GM23338 (cell line): Measurements from ENCODE around the gene CLEC2B. TPM values are rescaled to one million over a fixed set of nuclear protein-coding genes. Genes with fewer than 3 reads are reported as not detected.

ENCODE experiments used
- ATAC-seq: fragments of 200-7000 bp; cut with Tn5 transposase; 3 replicates; pipeline ENCODE4 v1.9.1; 2020
- DNase-seq: peaks from one replicate; pipeline ENCODE4 v3.0.0-alpha.2; 2015; ENCODE audit warnings: low spot score
- H2AFZ ChIP-seq: fragments of 200-600 bp; sonication (generic); 2 replicates; pipeline ENCODE4 v1.8.0; 2016; ENCODE audit warnings: antibody characterized with exemption, mild to moderate bottlenecking, moderate library complexity
- H3F3A ChIP-seq: fragments of 200-600 bp; sonication (generic); replicated peaks from 2 replicates; pipeline ENCODE4 v1.8.0; 2017; ENCODE audit warnings: antibody characterized with exemption, mixed run types, low read depth
- H3K27ac ChIP-seq: fragments of 200-600 bp; sonication (generic); 2 replicates; pipeline ENCODE4 v1.6.1; 2016; ENCODE audit warnings: low read depth
- H3K27me3 ChIP-seq: fragments of 200-600 bp; sonication (generic); 2 replicates; pipeline ENCODE4 v1.8.0; 2016; ENCODE audit warnings: mild to moderate bottlenecking, mixed run types, moderate library complexity; ENCODE audit not compliant: insufficient read depth
- H3K36me3 ChIP-seq: fragments of 200-600 bp; sonication (generic); 2 replicates; pipeline ENCODE4 v1.8.0; 2016; ENCODE audit warnings: mild to moderate bottlenecking; ENCODE audit not compliant: insufficient read depth
- H3K4me1 ChIP-seq: fragments of 200-600 bp; sonication (generic); 2 replicates; pipeline ENCODE4 v1.8.0; 2016; ENCODE audit warnings: mild to moderate bottlenecking, moderate library complexity; ENCODE audit not compliant: insufficient read depth
- H3K4me2 ChIP-seq: fragments of 200-600 bp; sonication (generic); 2 replicates; pipeline ENCODE4 v1.7.1; 2017; ENCODE audit warnings: mixed run types
- H3K4me3 ChIP-seq: fragments of 200-600 bp; sonication (generic); 2 replicates; pipeline ENCODE4 v1.6.1; 2016; ENCODE audit warnings: mixed run types
- H3K79me2 ChIP-seq: fragments of 200-600 bp; sonication (generic); replicated peaks from 2 replicates; pipeline ENCODE4 v1.8.0; 2017; ENCODE audit warnings: mild to moderate bottlenecking; ENCODE audit not compliant: insufficient read depth
- H3K9me2 ChIP-seq: fragments of 200-600 bp; sonication (generic); 2 replicates; pipeline ENCODE4 v1.8.0; 2017; ENCODE audit not compliant: insufficient read depth
- H4K20me1 ChIP-seq: fragments of 200-600 bp; sonication (generic); replicated peaks from 2 replicates; pipeline ENCODE4 v1.8.0; 2017; ENCODE audit warnings: mild to moderate bottlenecking; ENCODE audit not compliant: insufficient read depth
- H3K27ac Mint-ChIP-seq: 2 replicates; pipeline ENCODE4 v1.8.0; 2020; ENCODE audit warnings: inconsistent platforms, mild to moderate bottlenecking, moderate library complexity, mixed read lengths
- H3K27me3 Mint-ChIP-seq: 3 replicates; pipeline ENCODE4 v1.8.0; 2022; ENCODE audit warnings: low read depth, mild to moderate bottlenecking, moderate library complexity, mixed read lengths, inconsistent platforms; ENCODE audit not compliant: insufficient read depth, poor library complexity
- H3K36me3 Mint-ChIP-seq: 3 replicates; pipeline ENCODE4 v1.8.0; 2021; ENCODE audit warnings: low read depth, mild to moderate bottlenecking, inconsistent platforms, moderate library complexity, mixed read lengths
- H3K4me1 Mint-ChIP-seq: 3 replicates; pipeline ENCODE4 v1.8.0; 2020; ENCODE audit warnings: mild to moderate bottlenecking, inconsistent platforms, mixed read lengths
- H3K4me3 Mint-ChIP-seq: 3 replicates; pipeline ENCODE4 v1.8.0; 2021; ENCODE audit warnings: moderate library complexity, mild to moderate bottlenecking, inconsistent platforms, mixed read lengths
- H3K9me3 Mint-ChIP-seq: 3 replicates; pipeline ENCODE4 v1.8.0; 2020; ENCODE audit warnings: moderate library complexity, mild to moderate bottlenecking, inconsistent platforms, mixed read lengths
- CREB1 ChIP-seq: fragments of 250-450 bp; sonication (Bioruptor Pico); IDR thresholded peaks from 2 replicates; pipeline ENCODE4 v1.5.0; 2020; ENCODE audit warnings: low read depth, mild to moderate bottlenecking, moderate library complexity
- CTCF ChIP-seq, 2 experiments: fragments of 200-600 bp in 1 of 2; sonication (generic) in 1 of 2; conservative IDR thresholded peaks; 2 replicates each; pipeline versions ENCODE4 v1.5.1 to v1.6.1; 2016 to 2017; ENCODE audit warnings: antibody characterized with exemption in 2 of 2, low read depth in 2 of 2, mild to moderate bottlenecking in 2 of 2, moderate library complexity in 1 of 2
- ETS1 ChIP-seq: IDR thresholded peaks from 2 replicates; pipeline ENCODE4 v1.6.1; 2016; ENCODE audit warnings: antibody characterized with exemption
- EZH2 ChIP-seq: fragments of 200-600 bp; sonication (generic); IDR thresholded peaks from one replicate; pipeline ENCODE4 v1.8.0; 2017; ENCODE audit warnings: antibody characterized with exemption, mild to moderate bottlenecking, low read depth; ENCODE audit not compliant: unreplicated experiment
- EZH2phosphoT487 ChIP-seq: fragments of 200-600 bp; sonication (generic); IDR thresholded peaks from one replicate; pipeline ENCODE4 v1.8.1; 2018; ENCODE audit warnings: antibody characterized with exemption; ENCODE audit not compliant: unreplicated experiment
- JUNB ChIP-seq: IDR thresholded peaks from one replicate; pipeline ENCODE4 v1.6.1; 2016; ENCODE audit warnings: antibody characterized with exemption; ENCODE audit not compliant: unreplicated experiment
- NANOG ChIP-seq: IDR thresholded peaks from 2 replicates; pipeline ENCODE4 v1.6.1; 2016; ENCODE audit warnings: antibody characterized with exemption, borderline replicate concordance
- POLR2AphosphoS5 ChIP-seq: IDR thresholded peaks from 2 replicates; pipeline ENCODE4 v1.6.1; 2016; ENCODE audit warnings: antibody characterized with exemption, low read depth
- REST ChIP-seq: IDR thresholded peaks from one replicate; pipeline ENCODE4 v1.6.1; 2018; ENCODE audit warnings: antibody characterized with exemption; ENCODE audit not compliant: unreplicated experiment
- STAT1 ChIP-seq: IDR thresholded peaks from one replicate; pipeline ENCODE4 v1.6.1; 2016; ENCODE audit warnings: antibody characterized with exemption; ENCODE audit not compliant: unreplicated experiment
- ZNF114 ChIP-seq: fragments of 250-450 bp; sonication (Bioruptor Pico); IDR thresholded peaks from 2 replicates; pipeline ENCODE4 v1.5.0; 2020; ENCODE audit warnings: mild to moderate bottlenecking, moderate library complexity
- ZNF331 ChIP-seq: fragments of 250-450 bp; sonication (Bioruptor Pico); IDR thresholded peaks from 2 replicates; pipeline ENCODE4 v1.5.0; 2020; ENCODE audit warnings: low read depth, mild to moderate bottlenecking, moderate library complexity
- ZNF462 ChIP-seq: fragments of 250-450 bp; sonication (Bioruptor Pico); IDR thresholded peaks from 2 replicates; pipeline ENCODE4 v1.5.0; 2020; ENCODE audit warnings: mild to moderate bottlenecking, moderate library complexity
- polyA plus RNA-seq: library from polyadenylated mRNA; unstranded; fragments of >200 nt; fragmentation: Nextera tagmentation; extraction: Ambion mirVana; gene quantifications from 2 replicates; pipeline ENCODE4 v1.2.1, GENCODE V29; 2016
- total RNA-seq: library from RNA; depleted of rRNA; stranded (reverse); fragments of >200 nt; shearing (Covaris generic); gene quantifications from 2 replicates; pipeline ENCODE4 v1.2.3, GENCODE V29; 2014

The CLEC2B gene
- total and polyA plus RNA-seq, 2 experiments from 2014 or later = not detected

- Mint-ChIP-seq H3K4me3 (no peak overlapping the region), H3K27ac (no peak overlapping the region), H3K9me3 (no peaks in the 10 kb centered on the region), H3K27me3 (peaks cover 6% of the 10 kb centered on the region), H3K36me3 (no peaks in the 10 kb centered on the region), H3K4me1 (peaks cover 4% of the 10 kb centered on the region; the same call in 1 of the 3 replicates)
- no peak for ATAC-seq
- no peak overlapping the region for H3K4me3 ChIP-seq
- no peaks in the 10 kb centered on the region for H3K27me3 ChIP-seq
- TF ChIP-seq EZH2 = no peak
- TF ChIP-seq EZH2phosphoT487 = no peak
- no peak for TF ChIP-seq NANOG
- no peak for TF ChIP-seq CTCF (conservative IDR thresholded peaks at IDR 0.05; ENCODE audit: low read depth in 2 of 2)
- no peak for TF ChIP-seq REST
- no peak for TF ChIP-seq ETS1
- no peak for TF ChIP-seq POLR2AphosphoS5
- no peak for TF ChIP-seq ZNF114
- no peak for TF ChIP-seq ZNF331 (CRISPR knock-in tag)
- no peak for TF ChIP-seq ZNF462
- no peak for TF ChIP-seq JUNB
- no peak for TF ChIP-seq STAT1
- TF ChIP-seq CREB1 (CRISPR knock-in tag) = no peak
- no peak overlapping the region for H3K4me2 ChIP-seq
- H3K36me3 ChIP-seq = no peaks in the 10 kb centered on the region
- no peak overlapping the region for H2AFZ ChIP-seq
- no peaks in the 10 kb centered on the region for H4K20me1 ChIP-seq
- no peaks in the 10 kb centered on the region for H3K9me2 ChIP-seq
- H3K27ac ChIP-seq = no peak overlapping the region
- 0 out of 2 replicates have a peak, but pooled peaks cover 7% of the 10 kb centered on the region for H3K4me1 ChIP-seq
- H3F3A ChIP-seq = no peaks in the 10 kb centered on the region
- H3K79me2 ChIP-seq = no peaks in the 10 kb centered on the region
- no peak for DNase-seq
Measured at GRCh38 chr12:9829982-9830381, 39.2 kb downstream of the CLEC2B start.
